Measurements from ENCODE around the gene OTOG.

The OTOG gene

GRCh38 chr11:17563961-17564686, 17.1 kb downstream of the OTOG start:
- no peak for DNase-seq

DNA sequence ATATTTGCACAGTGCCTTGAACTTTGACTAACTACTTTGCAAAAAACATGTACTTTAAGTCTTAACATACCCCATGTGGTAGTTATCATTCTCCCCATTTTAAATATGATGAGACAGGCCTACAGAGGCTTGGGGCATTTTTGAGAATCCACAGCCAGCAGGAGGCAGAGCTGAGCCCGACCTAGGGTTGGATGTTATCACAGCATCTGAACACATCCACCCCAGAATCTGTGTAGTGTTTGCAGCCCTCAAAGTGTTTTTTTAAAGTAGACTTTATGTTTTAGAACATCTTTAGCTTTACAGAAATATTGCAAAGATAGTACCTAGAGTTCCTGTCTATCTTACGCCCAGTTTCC, 17.6 kb downstream of the OTOG start:
- DNase-seq = no peak

- no peak for DNase-seq
Observed at GRCh38 chr11:17568944-17569343, 21.9 kb downstream of the OTOG start.

- no peak for DNase-seq
Observed at GRCh38 chr11:17570034-17570433, 23.0 kb downstream of the OTOG start.

- no peak for DNase-seq
Observed at GRCh38 chr11:17571431-17572358, 24.6 kb downstream of the OTOG start.

- no peak for DNase-seq
Observed at GRCh38 chr11:17572359-17572690, 25.3 kb downstream of the OTOG start.

- DNase-seq = no peak
Observed at GRCh38 chr11:17572791-17573460, 25.9 kb downstream of the OTOG start.

DNA sequence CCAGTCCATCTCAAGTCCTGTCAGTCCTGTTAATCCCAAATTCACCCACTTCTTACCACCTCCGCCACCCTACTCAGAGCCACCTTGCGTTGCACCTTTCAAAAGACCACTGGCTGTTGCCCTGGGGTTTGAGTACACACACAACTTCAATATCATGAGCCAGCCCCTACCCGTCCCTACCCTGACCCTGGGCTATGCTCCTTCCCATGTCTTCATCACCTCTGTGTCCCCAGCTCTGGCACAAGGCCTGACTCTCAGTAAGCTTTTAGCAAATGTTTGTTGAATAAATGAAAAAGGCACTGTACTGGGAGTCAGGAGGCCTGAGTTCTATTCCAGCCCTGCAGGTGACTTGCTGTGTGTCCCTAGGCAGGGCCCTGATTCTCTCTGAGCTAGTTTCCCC, 26.5 kb downstream of the OTOG start:
- DNase-seq = no peak

DNA sequence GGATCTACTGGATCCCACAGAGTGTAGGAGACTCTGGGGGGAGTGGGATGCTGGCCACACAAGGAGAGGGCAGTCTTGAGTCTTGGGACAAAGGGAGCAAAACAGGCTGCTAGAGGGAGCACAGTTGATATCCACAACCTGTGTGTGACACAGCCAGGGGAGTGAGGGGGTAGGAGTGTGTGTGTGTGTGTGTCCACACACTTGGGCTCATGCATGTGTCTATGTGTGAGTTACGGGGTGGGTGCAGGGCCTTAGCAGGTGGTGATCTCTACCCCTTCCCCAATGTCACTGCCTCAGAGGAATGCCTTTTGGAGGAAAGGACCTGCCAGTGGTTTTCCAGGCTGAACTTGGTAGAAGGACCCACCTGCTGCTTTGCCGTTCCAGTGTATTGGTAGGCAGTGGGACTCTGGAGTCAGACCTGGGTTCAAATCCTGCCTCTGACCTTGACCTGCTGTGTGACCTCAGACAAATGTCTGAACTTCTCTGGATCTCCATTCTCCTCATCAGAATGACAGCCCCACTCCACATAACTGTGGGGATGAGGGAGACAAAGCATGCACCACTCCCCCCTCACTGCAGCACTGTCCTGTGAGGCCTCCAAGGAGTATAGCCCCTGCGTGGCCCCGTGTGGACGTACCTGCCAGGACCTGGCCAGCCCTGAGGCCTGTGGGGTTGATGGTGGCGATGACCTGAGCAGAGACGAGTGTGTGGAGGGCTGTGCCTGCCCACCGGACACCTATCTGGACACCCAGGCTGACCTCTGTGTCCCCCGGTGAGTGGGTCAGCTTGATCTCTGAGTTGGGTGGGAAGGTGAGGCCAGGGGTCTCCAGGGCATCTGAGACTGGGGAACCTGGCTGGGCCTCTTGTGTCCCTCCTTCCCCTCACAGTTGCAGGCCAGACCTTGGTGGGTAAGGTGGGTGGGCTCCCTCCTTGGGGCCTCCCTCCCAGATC, 27.4 kb downstream of the OTOG start:
- DNase-seq = no peak

DNA sequence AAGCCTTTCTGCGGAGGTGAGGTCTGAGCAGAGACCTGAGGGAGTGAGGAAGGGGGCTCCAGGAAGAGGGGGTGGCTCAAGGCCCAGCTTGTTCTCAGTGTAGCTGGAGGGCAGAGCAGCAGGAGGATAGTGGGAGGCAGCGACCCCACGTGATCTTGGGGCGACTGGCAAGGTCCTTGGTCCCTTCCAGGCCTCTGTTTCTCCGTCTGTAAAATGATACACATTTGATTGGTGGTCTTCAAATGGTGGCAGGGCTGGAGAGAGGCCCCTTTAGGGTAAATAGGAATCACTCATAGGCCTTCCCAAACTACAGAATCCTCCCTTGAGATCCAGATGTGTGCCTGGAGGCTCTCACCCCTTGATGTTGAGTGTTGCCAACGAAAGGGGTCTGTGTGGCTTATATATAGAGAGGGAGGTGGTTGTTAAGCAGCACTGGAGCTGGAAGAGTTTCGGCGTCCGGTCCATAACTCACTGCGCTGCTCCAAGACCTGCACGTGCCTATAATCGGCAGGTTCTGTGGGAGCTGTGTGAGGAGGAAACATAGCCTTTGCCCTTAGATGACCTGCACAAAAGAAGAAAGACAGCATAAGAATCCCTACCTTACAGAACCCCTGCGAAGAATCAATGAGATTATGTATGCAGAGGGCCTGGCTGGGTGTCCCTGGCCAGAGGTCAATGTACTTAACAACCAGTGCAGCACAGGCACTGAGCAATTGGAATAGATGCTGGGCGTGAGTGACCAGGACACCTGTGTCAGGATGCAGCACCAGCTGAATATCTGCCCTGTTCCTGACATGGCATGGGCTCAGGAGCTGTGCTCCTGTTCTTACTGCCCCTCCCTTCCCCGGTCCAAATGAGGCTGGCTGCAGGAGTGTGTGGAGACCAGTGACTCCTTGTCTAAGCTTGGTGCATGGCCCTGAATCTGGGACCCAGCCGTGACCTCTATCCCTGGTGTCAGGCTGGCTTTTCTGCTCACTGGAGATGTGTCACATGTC, 28.7 kb downstream of the OTOG start:
- DNase-seq = no peak

DNA sequence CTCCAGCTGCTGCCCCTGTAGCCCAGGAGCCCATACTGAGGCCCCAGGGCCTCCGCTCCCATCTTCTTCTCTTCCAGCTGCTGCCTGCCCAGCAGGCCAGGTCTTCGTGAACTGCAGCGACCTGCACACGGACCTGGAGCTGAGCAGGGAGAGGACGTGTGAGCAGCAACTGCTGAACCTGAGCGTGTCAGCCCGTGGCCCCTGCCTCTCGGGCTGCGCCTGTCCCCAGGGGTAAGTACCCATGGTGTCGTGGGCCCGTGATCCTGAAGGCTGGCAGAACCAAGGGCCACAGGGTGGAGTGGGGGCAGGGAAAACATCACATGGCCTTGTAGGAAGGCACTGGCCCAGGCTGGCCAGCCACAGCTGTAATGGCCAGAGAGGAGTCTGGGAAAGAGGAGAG, 31.2 kb downstream of the OTOG start:
- no peak for DNase-seq

DNA sequence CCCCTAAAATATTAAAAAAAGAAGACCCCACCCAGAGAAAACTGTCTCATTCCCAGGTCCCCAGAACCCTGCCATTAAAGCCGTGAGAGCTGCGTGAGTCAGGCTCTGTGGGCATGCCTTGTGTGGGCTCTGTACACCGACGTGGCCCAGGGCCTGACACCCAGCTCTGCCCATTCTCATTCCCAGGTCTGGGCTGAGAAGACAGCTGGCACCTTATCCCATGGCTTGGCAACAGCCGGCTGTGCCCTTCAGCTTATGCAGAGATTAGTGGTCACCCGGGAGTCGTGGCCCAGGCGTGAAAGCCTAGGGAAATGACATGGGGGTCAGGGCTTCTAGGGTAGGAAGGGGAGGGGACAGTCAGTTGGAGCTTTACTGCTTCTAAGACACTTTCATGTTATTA, 31.9 kb downstream of the OTOG start:
- DNase-seq = no peak

DNA sequence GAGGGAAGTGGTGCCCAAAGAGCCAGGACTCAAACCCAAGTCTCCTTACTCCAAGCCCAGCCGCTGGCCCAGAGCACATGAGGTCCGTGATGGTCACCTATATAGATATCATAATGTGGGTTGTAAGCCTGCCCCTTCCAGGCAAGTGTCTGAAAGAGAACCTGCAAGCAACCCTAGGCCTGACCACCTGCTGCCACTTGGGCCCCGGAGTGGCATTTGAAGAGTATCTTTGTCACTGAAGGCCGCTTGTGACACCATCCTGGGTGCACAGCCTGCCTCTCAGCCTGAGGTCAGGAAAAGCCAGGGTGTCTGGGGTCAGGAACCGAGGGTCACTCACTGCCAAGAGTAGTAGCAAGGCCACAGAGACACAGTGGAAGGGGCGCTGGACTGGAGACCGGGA, 32.4 kb downstream of the OTOG start:
- no peak for DNase-seq

DNA sequence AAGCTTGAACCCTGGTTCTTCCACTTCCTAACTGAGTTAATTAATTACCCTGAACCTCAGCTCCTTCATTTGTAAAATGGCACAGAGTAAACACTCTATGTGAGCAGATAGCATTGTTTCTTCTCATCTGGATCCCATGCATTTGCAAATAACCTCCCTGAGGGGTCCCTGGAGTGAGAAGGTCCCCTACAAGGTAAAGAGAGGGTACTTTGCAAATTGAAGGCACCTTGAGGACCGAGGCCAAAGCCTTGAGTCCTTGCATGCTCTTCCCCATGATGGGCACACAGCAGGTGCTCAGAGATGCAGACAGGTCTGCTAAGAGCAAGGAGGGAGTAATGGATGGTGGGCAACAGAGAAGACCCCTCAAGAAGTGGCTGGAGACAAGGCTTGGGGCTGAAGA, 33.2 kb downstream of the OTOG start:
- DNase-seq = no peak

DNA sequence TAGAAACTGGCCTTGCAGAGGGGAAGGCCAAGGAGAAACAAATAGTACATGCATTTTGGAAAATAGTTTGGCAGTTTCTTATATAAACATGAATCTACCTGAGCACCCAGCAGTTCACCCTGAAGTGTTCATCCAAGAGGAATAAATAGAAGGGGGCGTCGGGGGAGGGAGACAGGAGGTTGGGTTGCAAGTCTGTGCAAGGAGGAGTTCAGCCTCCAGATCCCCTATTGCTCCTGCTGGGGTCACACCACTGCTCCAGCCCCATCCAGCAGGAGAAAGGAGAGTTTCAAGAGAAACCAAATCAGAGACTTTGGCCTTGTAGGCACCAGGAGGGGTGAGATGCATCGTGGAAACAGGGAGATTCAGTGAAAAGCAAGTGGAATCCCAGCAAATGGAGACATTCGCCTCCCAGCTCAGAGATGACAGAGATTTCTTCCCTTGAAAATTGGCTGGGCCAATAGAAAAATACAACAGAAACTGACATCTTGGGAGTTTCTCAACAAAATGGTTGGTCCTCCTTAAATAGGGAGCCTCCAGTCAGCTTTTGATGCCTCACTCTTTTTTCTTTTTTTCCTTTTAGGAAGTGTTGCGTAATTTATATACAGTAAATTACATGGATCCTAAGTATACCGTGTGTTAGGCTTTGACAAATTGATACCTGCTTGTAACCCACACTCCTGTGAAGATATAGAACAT, 34.1 kb downstream of the OTOG start:
- DNase-seq = no peak

GRCh38 chr11:17581732-17582053, 34.6 kb downstream of the OTOG start:
- DNase-seq = no peak

- DNase-seq = no peak
Observed at GRCh38 chr11:17585911-17586695, 39.0 kb downstream of the OTOG start.

DNA sequence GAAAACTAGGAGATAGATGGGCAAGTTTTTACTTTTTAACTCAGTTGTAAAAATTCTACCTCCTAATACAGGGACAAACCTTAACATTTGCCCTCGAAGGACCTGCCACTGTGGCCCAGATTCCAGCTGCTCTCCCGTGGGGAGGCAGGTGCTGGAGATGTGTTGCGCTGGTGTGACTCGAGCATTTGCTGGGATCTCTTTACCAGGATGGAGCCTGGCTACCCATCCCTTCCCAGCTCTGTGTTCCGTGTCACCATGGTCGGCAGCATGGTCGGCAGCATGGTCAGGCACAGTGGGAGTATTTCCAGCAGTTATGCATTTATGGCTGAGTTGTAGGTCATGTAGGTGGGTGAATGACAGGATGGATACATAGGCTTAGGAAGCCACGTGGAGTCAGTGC, 41.1 kb downstream of the OTOG start:
- DNase-seq = no peak

- no peak for DNase-seq
Observed at GRCh38 chr11:17588721-17589120, 41.7 kb downstream of the OTOG start.

DNA sequence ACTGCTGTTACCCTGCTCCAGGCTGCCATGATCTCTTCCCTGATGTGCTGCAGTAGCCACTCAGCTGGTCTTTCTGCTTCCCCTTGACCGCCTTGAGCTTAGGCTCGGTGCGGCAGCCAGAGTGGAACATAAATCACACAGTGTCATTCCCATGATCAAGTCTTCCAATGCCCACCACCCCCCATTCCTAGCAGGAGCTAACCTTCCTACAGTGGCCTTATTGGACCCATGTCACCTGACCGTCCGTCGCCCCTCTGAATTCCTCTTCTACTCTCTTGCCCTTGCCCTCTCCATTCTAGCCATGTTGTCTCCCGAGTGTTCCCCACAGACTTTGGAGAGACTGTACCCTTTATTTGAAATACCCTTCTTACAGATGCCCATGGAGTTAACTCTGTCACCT, 43.4 kb downstream of the OTOG start:
- no peak for DNase-seq

Data from stimulated activated naive CD4-positive, alpha-beta T cell treated with Interleukin-2 at 50 U/mL for 16 hours (primary cell).